ENCODE results near the gene ELOVL2. TPM values are rescaled to one million over a fixed set of nuclear protein-coding genes. Genes with fewer than 3 reads are reported as not detected.

ELOVL2 gene
- total and polyA plus RNA-seq, 2 donors (not counting 1 experiment from before 2014, with no cell fraction given), result not detected

DNA sequence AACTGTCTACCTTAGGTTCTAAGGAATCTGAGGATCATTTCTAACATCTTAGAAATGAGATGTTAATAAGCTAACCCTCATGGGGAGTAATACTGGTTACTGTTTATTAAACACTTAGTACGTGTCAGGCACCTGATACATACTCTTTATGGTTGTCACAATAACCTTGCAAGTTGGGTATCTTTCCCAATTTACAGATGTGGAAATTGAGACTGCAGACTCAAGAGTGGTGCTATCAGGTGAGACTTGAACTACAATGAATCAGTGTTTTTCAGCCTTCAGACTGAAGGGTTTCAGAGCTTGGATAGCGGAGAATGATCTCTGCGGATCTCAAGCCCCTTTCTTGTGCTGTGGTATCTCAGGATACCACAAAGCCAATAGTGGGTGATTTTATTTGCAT, 27.0 kb downstream of the ELOVL2 start:
- POLR2A ChIA-PET, result interaction anchor here (0.5 kb wide), 1 partner anchor 102 kb away, joined by 3 read pairs; no protein-coding TSS in a partner anchor
- H3K4me1 ChIP-seq (ENCODE audit: control insufficient read depth in 2 of 2, insufficient read depth in 2 of 2, low read length in 2 of 2), result no peaks in the 10 kb centered on the region
- no peaks in the 10 kb centered on the region for H3K36me3 ChIP-seq (replicated peaks in 1 of 2; ENCODE audit: control extremely low read depth in 1 of 2, control insufficient read depth in 1 of 2, extremely low read depth in 1 of 2, insufficient read depth in 2 of 2, low read length in 1 of 2)
- H3K9me3 ChIP-seq (ENCODE audit: control extremely low read depth in 1 of 3, control insufficient read depth in 2 of 3, insufficient read depth in 1 of 3, low read length in 2 of 3), result no peaks in the 10 kb centered on the region
- intact Hi-C loops (cut with micrococcal nuclease), result no loop called here
- TF ChIP-seq CTCF (IDR thresholded peaks at IDR 0.05) (no peak), EZH2 (IDR thresholded peaks at IDR 0.05; ENCODE audit: borderline replicate concordance, insufficient read depth, low read depth, low read length, poor library complexity, severe bottlenecking) (no peak)
- ATAC-seq (ENCODE audit: low read depth), result no peak
- 94% methylated on average over 2 of the region's 3 CpGs for WGBS (ENCODE audit: insufficient coverage)
- H3K79me2 ChIP-seq (ENCODE audit: control insufficient read depth, insufficient read depth, low read length), result no peaks in the 10 kb centered on the region
- H3K9me3 Mint-ChIP-seq (ENCODE audit: insufficient read depth), result no peaks in the 10 kb centered on the region
- no peak overlapping the region for H3K27ac Mint-ChIP-seq
- H3K4me2 ChIP-seq (replicated peaks; ENCODE audit: low read depth, low read length, poor library complexity, severe bottlenecking), result no peak overlapping the region
- no peaks in the 10 kb centered on the region for H4K20me1 ChIP-seq (ENCODE audit: control insufficient read depth, insufficient read depth, low read length, poor library complexity, severe bottlenecking)
- H3K4me3 ChIP-seq (ENCODE audit: control extremely low read depth in 1 of 5, extremely low read depth in 1 of 5, insufficient read depth in 1 of 5, low read depth in 2 of 5, low read length in 4 of 5), result no peak overlapping the region
- DNase-seq, result no peak
- no peak overlapping the region for H3K4me3 Mint-ChIP-seq
- H3K9ac ChIP-seq (ENCODE audit: low read length), result no peak overlapping the region
- no peak overlapping the region for H3K27ac ChIP-seq (ENCODE audit: low read length in 2 of 2)
- peaks cover 0 to 4% (median 2%) of the 10 kb centered on the region in 4 experiments for H3K27me3 ChIP-seq (replicated peaks in 1 of 4; ENCODE audit: control extremely low read depth in 1 of 4, control insufficient read depth in 3 of 4, insufficient read depth in 4 of 4, low read length in 3 of 4)
- CTCF ChIA-PET, result no interaction called here
- peaks cover 41% of the 10 kb centered on the region for H3K27me3 Mint-ChIP-seq
- no peaks in the 10 kb centered on the region for H3K4me1 Mint-ChIP-seq
- H2AFZ ChIP-seq (ENCODE audit: insufficient read depth, low read depth, low read length, poor library complexity, severe bottlenecking), result no peak overlapping the region

GRCh38 chr6:11016452-11016851, 27.7 kb downstream of the ELOVL2 start:
- no peak for TF ChIP-seq CTCF (IDR thresholded peaks at IDR 0.05)
- TF ChIP-seq EZH2 (IDR thresholded peaks at IDR 0.05; ENCODE audit: borderline replicate concordance, insufficient read depth, low read depth, low read length, poor library complexity, severe bottlenecking), result no peak
- Histone ChIP-seq H3K79me2 (ENCODE audit: control insufficient read depth, insufficient read depth, low read length) (no peaks in the 10 kb centered on the region), H4K20me1 (ENCODE audit: control insufficient read depth, insufficient read depth, low read length, poor library complexity, severe bottlenecking) (no peaks in the 10 kb centered on the region), H3K9ac (ENCODE audit: low read length) (no peak overlapping the region), H3K4me3 (ENCODE audit: control extremely low read depth in 1 of 5, extremely low read depth in 1 of 5, insufficient read depth in 1 of 5, low read depth in 2 of 5, low read length in 4 of 5) (no peak overlapping the region), H2AFZ (ENCODE audit: insufficient read depth, low read depth, low read length, poor library complexity, severe bottlenecking) (no peak overlapping the region), H3K27ac (ENCODE audit: low read length in 2 of 2) (no peak overlapping the region), H3K4me1 (ENCODE audit: control insufficient read depth in 2 of 2, insufficient read depth in 2 of 2, low read length in 2 of 2) (no peaks in the 10 kb centered on the region), H3K27me3 (replicated peaks in 1 of 4; ENCODE audit: control extremely low read depth in 1 of 4, control insufficient read depth in 3 of 4, insufficient read depth in 4 of 4, low read length in 3 of 4) (peaks cover 0 to 4% (median 2%) of the 10 kb centered on the region in 4 experiments), H3K9me3 (ENCODE audit: control extremely low read depth in 1 of 3, control insufficient read depth in 2 of 3, insufficient read depth in 1 of 3, low read length in 2 of 3) (no peaks in the 10 kb centered on the region), H3K4me2 (replicated peaks; ENCODE audit: low read depth, low read length, poor library complexity, severe bottlenecking) (no peak overlapping the region), H3K36me3 (replicated peaks in 1 of 2; ENCODE audit: control extremely low read depth in 1 of 2, control insufficient read depth in 1 of 2, extremely low read depth in 1 of 2, insufficient read depth in 2 of 2, low read length in 1 of 2) (no peaks in the 10 kb centered on the region)
- no peak overlapping the region for H3K4me3 Mint-ChIP-seq
- intact Hi-C loops (cut with micrococcal nuclease), result no loop called here
- ChIA-PET CTCF (no interaction called here), POLR2A (no interaction called here)
- H3K27ac Mint-ChIP-seq, result no peak overlapping the region
- H3K4me1 Mint-ChIP-seq, result no peaks in the 10 kb centered on the region
- peaks cover 36% of the 10 kb centered on the region for H3K27me3 Mint-ChIP-seq
- H3K9me3 Mint-ChIP-seq (ENCODE audit: insufficient read depth), result no peaks in the 10 kb centered on the region
- ATAC-seq (ENCODE audit: low read depth) (no peak), DNase-seq (no peak)
- WGBS (ENCODE audit: insufficient coverage), result no CpG with 5 or more reads among the region's 1 CpG

Data from B cell (primary cell).